ENCODE measurements around the gene ARMC2.

DNA sequence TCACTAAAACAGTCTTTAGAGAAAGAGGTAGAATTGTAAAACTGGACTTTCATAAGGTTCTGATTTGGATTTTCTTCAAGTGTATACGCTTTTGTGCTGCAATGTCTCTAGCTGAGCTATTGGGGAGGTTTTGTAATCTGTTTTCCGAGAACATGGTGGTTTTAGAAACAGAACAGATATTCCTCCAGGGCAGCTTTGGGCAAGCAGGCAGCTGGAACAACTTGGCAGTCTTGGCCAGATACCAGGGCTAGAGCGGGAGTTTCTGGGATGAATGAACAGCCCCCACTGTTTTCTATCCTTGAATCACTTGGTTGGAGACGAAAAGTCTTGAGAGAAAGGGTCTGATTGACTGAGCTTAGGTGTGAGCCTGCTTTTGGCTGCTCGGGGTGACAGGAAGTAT is 17.1 kb upstream of the ARMC2 start:
- TF ChIP-seq, protein P1, sequence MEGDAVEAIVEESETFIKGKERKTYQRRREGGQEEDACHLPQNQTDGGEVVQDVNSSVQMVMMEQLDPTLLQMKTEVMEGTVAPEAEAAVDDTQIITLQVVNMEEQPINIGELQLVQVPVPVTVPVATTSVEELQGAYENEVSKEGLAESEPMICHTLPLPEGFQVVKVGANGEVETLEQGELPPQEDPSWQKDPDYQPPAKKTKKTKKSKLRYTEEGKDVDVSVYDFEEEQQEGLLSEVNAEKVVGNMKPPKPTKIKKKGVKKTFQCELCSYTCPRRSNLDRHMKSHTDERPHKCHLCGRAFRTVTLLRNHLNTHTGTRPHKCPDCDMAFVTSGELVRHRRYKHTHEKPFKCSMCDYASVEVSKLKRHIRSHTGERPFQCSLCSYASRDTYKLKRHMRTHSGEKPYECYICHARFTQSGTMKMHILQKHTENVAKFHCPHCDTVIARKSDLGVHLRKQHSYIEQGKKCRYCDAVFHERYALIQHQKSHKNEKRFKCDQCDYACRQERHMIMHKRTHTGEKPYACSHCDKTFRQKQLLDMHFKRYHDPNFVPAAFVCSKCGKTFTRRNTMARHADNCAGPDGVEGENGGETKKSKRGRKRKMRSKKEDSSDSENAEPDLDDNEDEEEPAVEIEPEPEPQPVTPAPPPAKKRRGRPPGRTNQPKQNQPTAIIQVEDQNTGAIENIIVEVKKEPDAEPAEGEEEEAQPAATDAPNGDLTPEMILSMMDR (conservative IDR thresholded peaks at IDR 0.05; ENCODE audit: low read depth, low read length) = no peak
- TF ChIP-seq EZH2 (IDR thresholded peaks at IDR 0.05; ENCODE audit: borderline replicate concordance, low read depth, low read length, poor library complexity, severe bottlenecking) = no peak
